ENCODE data around the gene SAP30. TPM values are rescaled to one million over a fixed set of nuclear protein-coding genes. Genes with fewer than 3 reads are reported as not detected.

Gene SAP30, protein sequence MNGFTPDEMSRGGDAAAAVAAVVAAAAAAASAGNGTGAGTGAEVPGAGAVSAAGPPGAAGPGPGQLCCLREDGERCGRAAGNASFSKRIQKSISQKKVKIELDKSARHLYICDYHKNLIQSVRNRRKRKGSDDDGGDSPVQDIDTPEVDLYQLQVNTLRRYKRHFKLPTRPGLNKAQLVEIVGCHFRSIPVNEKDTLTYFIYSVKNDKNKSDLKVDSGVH
- total RNA-seq (2012; rRNA removed) (3.8 and 13.9 TPM in 2 replicates), polyA plus RNA-seq (2012; rRNA removed) (11.7 and 15.6 TPM in 2 replicates), Bru-seq, nascent RNA (percentile 45 among the genes with signal in this experiment), BruChase-seq, experiment 1, labeled RNA remaining after a 6-hour chase (percentile 68 among the genes with signal in this experiment), BruChase-seq, experiment 2, labeled RNA remaining after a 2-hour chase (percentile 72 among the genes with signal in this experiment)
- polyA plus RNA-seq (2012; cell fraction: cytosol; rRNA removed), result 4.9 and 13.1 TPM in 2 replicates
- polyA plus RNA-seq (2012; cell fraction: nucleus; rRNA removed; ENCODE audit: low replicate concordance), result 5.9 and 6.5 TPM in 2 replicates
- long read RNA-seq, transcript SAP30-201 (4 exons, 1,108 nt), result major isoform, 14 of 19 reads
- long read RNA-seq, partial matches to known transcripts, result 5 of 19 reads
- long read RNA-seq, other reads (novel, unspliced or antisense), result 0 of 19 reads

DNA sequence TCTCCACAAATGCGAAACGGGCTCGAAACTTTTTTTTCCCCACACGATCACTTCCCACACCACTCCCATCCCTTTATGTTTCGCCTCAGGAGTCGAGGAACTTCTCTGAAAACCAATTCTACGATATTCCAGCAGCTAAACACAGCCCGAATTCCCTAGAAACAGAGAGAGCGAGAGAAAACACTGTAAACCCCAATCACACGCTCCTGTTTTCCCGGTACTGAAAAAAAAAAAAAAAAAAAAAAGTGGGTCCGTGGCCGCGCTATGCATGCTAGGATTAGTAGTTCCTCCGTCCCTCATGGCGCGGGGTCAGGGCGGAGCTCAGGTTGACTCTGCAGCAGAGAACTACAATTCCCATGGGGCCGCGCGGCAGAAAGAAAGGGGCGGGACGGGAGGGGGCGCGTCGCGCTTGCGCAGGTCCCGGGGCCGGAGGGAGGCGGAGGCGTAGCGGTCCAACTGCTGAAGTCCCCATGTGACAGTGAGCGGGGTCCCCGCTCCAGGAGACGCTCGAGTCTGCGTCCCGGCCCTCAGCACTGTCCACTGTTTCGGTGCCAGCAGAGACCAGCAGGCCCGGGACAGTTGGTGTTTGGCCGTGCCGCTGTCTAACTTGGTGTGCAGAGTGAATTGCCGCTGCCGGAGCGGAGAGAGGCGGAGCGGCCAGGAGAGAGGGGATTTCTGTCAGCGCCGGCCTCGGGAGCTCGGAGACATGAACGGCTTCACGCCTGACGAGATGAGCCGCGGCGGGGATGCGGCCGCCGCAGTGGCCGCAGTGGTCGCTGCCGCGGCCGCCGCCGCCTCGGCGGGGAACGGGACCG lies at the start of gene SAP30:
SAP30 (plus strand) TSS at position 478 of the 815 bp plus-strand sequence; CDS start at position 707, 229 bp downstream.
- Histone ChIP-seq H3K4me2 (ENCODE audit: low read depth, low read length) (peak within 1 kb of the TSS; percentile 96), H3K27ac (ENCODE audit: insufficient read depth, low read length) (peak within 1 kb of the TSS; percentile 78), H4K8ac (ENCODE audit: low read depth in 2 of 2, low read length in 2 of 2) (peak within 1 kb of the TSS; percentile 65 to 87; a peak in 3 of 4 replicates), H2BK120ac (ENCODE audit: low read depth, low read length) (peak within 1 kb of the TSS; percentile 60; the same call in 1 of the 2 replicates), H2BK5ac (ENCODE audit: low read depth, low read length, poor library complexity, severe bottlenecking) (peak within 1 kb of the TSS; percentile 86), H3K56ac (ENCODE audit: extremely low read depth, insufficient read depth, low read length) (peak within 1 kb of the TSS; percentile 91), H3K4ac (ENCODE audit: low read depth, low read length) (peak within 1 kb of the TSS; percentile 84), H2BK20ac (ENCODE audit: low read depth, low read length) (no peak within 1 kb of the TSS), H3K36me3 (ENCODE audit: control insufficient read depth, insufficient read depth, low read length) (peaks cover 1% of the 10 kb centered on the region; the same call in 1 of the 2 replicates), H3K4me3 (ENCODE audit: insufficient read depth, low read depth, low read length) (peak within 1 kb of the TSS; percentile 96), H3K9ac (ENCODE audit: low read depth, low read length) (peak within 1 kb of the TSS; percentile 95), H3K14ac (replicated peaks; ENCODE audit: low read depth, low read length) (peak within 1 kb of the TSS; percentile 80), H3K4me1 (ENCODE audit: control insufficient read depth, insufficient read depth, low read length) (no peaks in the 10 kb centered on the region; the same call in 1 of the 2 replicates), H4K20me1 (ENCODE audit: insufficient read depth, low read length) (no peaks in the 10 kb centered on the region), H3K9me3 (ENCODE audit: control insufficient read depth, insufficient read depth, low read length) (no peaks in the 10 kb centered on the region), H2AK9ac (replicated peaks; ENCODE audit: low read depth, low read length, poor library complexity) (peak within 1 kb of the TSS; percentile 95), H2AK5ac (ENCODE audit: low read depth, low read length) (peak within 1 kb of the TSS; percentile 57; the same call in 1 of the 2 replicates), H3K79me1 (ENCODE audit: low read depth in 1 of 2, low read length in 2 of 2) (peaks cover 4 to 9% of the 10 kb centered on the region in 2 experiments), H3K18ac (ENCODE audit: low read depth, low read length) (peak within 1 kb of the TSS; percentile 78), H4K91ac (ENCODE audit: insufficient read depth, low read depth, low read length) (peak within 1 kb of the TSS; percentile 83), H2BK15ac (ENCODE audit: low read depth, low read length) (0 out of 3 replicates have a peak within 1 kb of the TSS, but pooled peaks have one; percentile 37), H3K23ac (ENCODE audit: low read depth, low read length) (peak within 1 kb of the TSS; percentile 92), H3K9me1 (ENCODE audit: insufficient read depth, low read length) (0 out of 2 replicates have a peak, but pooled peaks cover 3% of the 10 kb centered on the region), H2AFZ (replicated peaks; ENCODE audit: low read length, poor library complexity) (peak within 1 kb of the TSS; percentile 97), H4K5ac (ENCODE audit: low read depth, low read length) (peak within 1 kb of the TSS; percentile 71), H3K27me3 (ENCODE audit: control insufficient read depth, insufficient read depth, low read length) (no peaks in the 10 kb centered on the region)
- no TSS peak for BruUV-seq (replicated peaks)
- peak; percentile 91 for ATAC-seq (ENCODE audit: low read depth)
- ChIA-PET POLR2A (ENCODE audit: unreplicated experiment) (interaction anchor here (0.6 to 1.4 kb wide), 3 partner anchors 36 to 513 kb away, joined by 3 to 12 read pairs (median 4); partner anchors contain the start of gene HMGB2), CTCF (no interaction called here)
- DNase-seq, result peak; percentile 98
- in situ Hi-C loops (cut with MboI; ENCODE audit: low sequenced_read_pairs) (no loop called here), dilution Hi-C loops (cut with HindIII; ENCODE audit: low sequenced_read_pairs, unreplicated experiment) (no loop called here), intact Hi-C loops (cut with micrococcal nuclease) (loop anchor here (1.0 to 5.0 kb wide), 2 partner anchors 36 to 912 kb away; partner anchors contain the start of genes CEP44, FBXO8 and HMGB2)
- 0% methylated on average over 38 of the region's 72 CpGs; no CpG with 5 or more reads in 1 of the 2 experiments for WGBS, 2 experiments (ENCODE audit: extremely low coverage in 2 of 2, insufficient read length in 1 of 2)
- TF ChIP-seq SMC3 (IDR thresholded peaks at IDR 0.05; ENCODE audit: low read depth, low read length), result no peak
- TF ChIP-seq MXI1 (IDR thresholded peaks at IDR 0.05; ENCODE audit: borderline replicate concordance, low read depth, low read length), result peak; percentile 90
- no peak for TF ChIP-seq RFX5 (IDR thresholded peaks at IDR 0.05; ENCODE audit: low read depth, low read length)
- TF ChIP-seq, protein P1, sequence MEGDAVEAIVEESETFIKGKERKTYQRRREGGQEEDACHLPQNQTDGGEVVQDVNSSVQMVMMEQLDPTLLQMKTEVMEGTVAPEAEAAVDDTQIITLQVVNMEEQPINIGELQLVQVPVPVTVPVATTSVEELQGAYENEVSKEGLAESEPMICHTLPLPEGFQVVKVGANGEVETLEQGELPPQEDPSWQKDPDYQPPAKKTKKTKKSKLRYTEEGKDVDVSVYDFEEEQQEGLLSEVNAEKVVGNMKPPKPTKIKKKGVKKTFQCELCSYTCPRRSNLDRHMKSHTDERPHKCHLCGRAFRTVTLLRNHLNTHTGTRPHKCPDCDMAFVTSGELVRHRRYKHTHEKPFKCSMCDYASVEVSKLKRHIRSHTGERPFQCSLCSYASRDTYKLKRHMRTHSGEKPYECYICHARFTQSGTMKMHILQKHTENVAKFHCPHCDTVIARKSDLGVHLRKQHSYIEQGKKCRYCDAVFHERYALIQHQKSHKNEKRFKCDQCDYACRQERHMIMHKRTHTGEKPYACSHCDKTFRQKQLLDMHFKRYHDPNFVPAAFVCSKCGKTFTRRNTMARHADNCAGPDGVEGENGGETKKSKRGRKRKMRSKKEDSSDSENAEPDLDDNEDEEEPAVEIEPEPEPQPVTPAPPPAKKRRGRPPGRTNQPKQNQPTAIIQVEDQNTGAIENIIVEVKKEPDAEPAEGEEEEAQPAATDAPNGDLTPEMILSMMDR (conservative IDR thresholded peaks at IDR 0.05; ENCODE audit: low read depth, low read length), result no peak
- TF ChIP-seq POLR2A (IDR thresholded peaks at IDR 0.05; ENCODE audit: low read depth, low read length), result peak; percentile 81
- TF ChIP-seq MAZ (IDR thresholded peaks at IDR 0.05; ENCODE audit: borderline replicate concordance, low read depth, low read length), result peak; percentile 70; the same call in 1 of the 2 replicates
- TF ChIP-seq, protein P2, sequence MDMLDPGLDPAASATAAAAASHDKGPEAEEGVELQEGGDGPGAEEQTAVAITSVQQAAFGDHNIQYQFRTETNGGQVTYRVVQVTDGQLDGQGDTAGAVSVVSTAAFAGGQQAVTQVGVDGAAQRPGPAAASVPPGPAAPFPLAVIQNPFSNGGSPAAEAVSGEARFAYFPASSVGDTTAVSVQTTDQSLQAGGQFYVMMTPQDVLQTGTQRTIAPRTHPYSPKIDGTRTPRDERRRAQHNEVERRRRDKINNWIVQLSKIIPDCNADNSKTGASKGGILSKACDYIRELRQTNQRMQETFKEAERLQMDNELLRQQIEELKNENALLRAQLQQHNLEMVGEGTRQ (IDR thresholded peaks at IDR 0.05; ENCODE audit: low read depth, low read length), result peak; percentile 79
